Keratinocyte (primary cell): ENCODE measurements around the gene DAB1. TPM values are rescaled to one million over a fixed set of nuclear protein-coding genes. Genes with fewer than 3 reads are reported as not detected.

ENCODE experiments used
- DNase-seq: peaks from one replicate; pipeline ENCODE4 v3.0.0-alpha.2; 2011; ENCODE audit warnings: low read depth, missing footprints, low spot score
- FAIRE-seq: peaks from 2 replicates; lab custom pipeline; 2011; peaks lifted over from hg19 to GRCh38; lab: Jason Lieb, UNC
- H2AFZ ChIP-seq: 2 replicates; pipeline ENCODE4 v1.6.0; 2012; ENCODE audit warnings: low read length, control low read depth, inconsistent platforms; ENCODE audit not compliant: control insufficient read depth
- H3K27ac ChIP-seq: 2 replicates; pipeline ENCODE4 v1.5.1; 2011; ENCODE audit warnings: low read length; ENCODE audit not compliant: control insufficient read depth, insufficient read depth
- H3K27me3 ChIP-seq: 3 replicates; pipeline ENCODE4 v1.6.0; 2011; ENCODE audit warnings: low read length; ENCODE audit not compliant: control insufficient read depth, insufficient read depth; ENCODE audit errors: extremely low read depth
- H3K36me3 ChIP-seq, 2 experiments: 2 replicates in 1 of 2; 3 replicates in 1 of 2; pipeline ENCODE4 v1.5.1; 2011; ENCODE audit warnings: low read length in 2 of 2, mild to moderate bottlenecking in 1 of 2; ENCODE audit not compliant: control insufficient read depth in 2 of 2, insufficient read depth in 2 of 2; ENCODE audit errors: extremely low read depth in 1 of 2
- H3K4me1 ChIP-seq: 3 replicates; pipeline ENCODE4 v1.5.1; 2011; ENCODE audit warnings: low read length; ENCODE audit not compliant: control insufficient read depth, insufficient read depth; ENCODE audit errors: extremely low read depth
- H3K4me2 ChIP-seq: 3 replicates; pipeline ENCODE4 v1.6.0; 2011; ENCODE audit warnings: low read depth, low read length; ENCODE audit not compliant: control insufficient read depth, insufficient read depth; ENCODE audit errors: extremely low read depth
- H3K4me3 ChIP-seq, 3 experiments: fragments of 200-600 bp in 1 of 3; sonication (generic) in 1 of 3; 2 replicates in 2 of 3; 3 replicates in 1 of 3; pipeline ENCODE4 v1.5.1; 2011 to 2016; ENCODE audit warnings: low read length in 3 of 3, mild to moderate bottlenecking in 3 of 3, control low read depth in 2 of 3, inconsistent platforms in 1 of 3, low read depth in 1 of 3, mixed read lengths in 1 of 3, mixed run types in 1 of 3, moderate library complexity in 1 of 3; ENCODE audit not compliant: control insufficient read depth in 2 of 3, insufficient read depth in 2 of 3; ENCODE audit errors: extremely low read depth in 1 of 3
- H3K79me2 ChIP-seq: 2 replicates; pipeline ENCODE4 v1.6.0; 2012; ENCODE audit warnings: low read length; ENCODE audit not compliant: control insufficient read depth, insufficient read depth
- H3K9ac ChIP-seq: 3 replicates; pipeline ENCODE4 v1.6.0; 2011; ENCODE audit warnings: low read length; ENCODE audit not compliant: control insufficient read depth, insufficient read depth; ENCODE audit errors: extremely low read depth
- H3K9me1 ChIP-seq: 3 replicates; pipeline ENCODE4 v1.6.0; 2011; ENCODE audit warnings: low read length; ENCODE audit not compliant: control insufficient read depth, insufficient read depth; ENCODE audit errors: extremely low read depth
- H3K9me3 ChIP-seq: 2 replicates; pipeline ENCODE4 v1.5.1; 2012; ENCODE audit warnings: low read depth, low read length; ENCODE audit not compliant: control insufficient read depth
- H4K20me1 ChIP-seq: 3 replicates; pipeline ENCODE4 v1.6.0; 2011; ENCODE audit warnings: low read length; ENCODE audit not compliant: control insufficient read depth, insufficient read depth; ENCODE audit errors: extremely low read depth
- CTCF ChIP-seq, 3 experiments: IDR thresholded peaks in 1 of 3; conservative IDR thresholded peaks in 1 of 3; optimal IDR thresholded peaks in 1 of 3; 2 replicates in 2 of 3; 3 replicates in 1 of 3; pipeline versions ENCODE3 to v1.5.1; 2011; ENCODE audit warnings: low read length in 3 of 3, mild to moderate bottlenecking in 3 of 3, moderate library complexity in 2 of 3, control low read depth in 1 of 3, inconsistent platforms in 1 of 3; ENCODE audit not compliant: insufficient read depth in 2 of 3; ENCODE audit errors: extremely low read depth in 1 of 3
- EZH2 ChIP-seq: IDR thresholded peaks from one replicate; pipeline ENCODE4 v1.6.1; 2012; ENCODE audit warnings: inconsistent platforms, mild to moderate bottlenecking, low read length, moderate library complexity
- dilution Hi-C: fragments of 300-500 bp; cut with MboI; formaldehyde crosslinking; loops from one replicate; pipeline ENCODE4 v1.7.0; 2020; ENCODE audit warnings: low sequenced_read_pairs; ENCODE audit not compliant: extremely low pct_ligation_motif_present
- polyA plus RNA-seq, 5 experiments: library from polyadenylated mRNA; depleted of rRNA in 3 of 5; stranded (reverse) in 3 of 5; stranded (forward) in 1 of 5; unstranded in 1 of 5; fragments of >200 nt; gene quantifications; 1 replicate in 1 of 5; 2 replicates in 3 of 5; 3 replicates in 1 of 5; pipeline versions ENCODE4 v1.2.1 to v1.2.3, GENCODE V29; 2011 to 2012; ENCODE audit warnings: missing spikeins in 2 of 5, low read depth in 1 of 5, low replicate concordance in 1 of 5

DAB1 gene
- polyA plus RNA-seq, 1 donor (not counting 4 experiments of a cell fraction or from before 2014, with no cell fraction given) = 0.01 TPM

DNA sequence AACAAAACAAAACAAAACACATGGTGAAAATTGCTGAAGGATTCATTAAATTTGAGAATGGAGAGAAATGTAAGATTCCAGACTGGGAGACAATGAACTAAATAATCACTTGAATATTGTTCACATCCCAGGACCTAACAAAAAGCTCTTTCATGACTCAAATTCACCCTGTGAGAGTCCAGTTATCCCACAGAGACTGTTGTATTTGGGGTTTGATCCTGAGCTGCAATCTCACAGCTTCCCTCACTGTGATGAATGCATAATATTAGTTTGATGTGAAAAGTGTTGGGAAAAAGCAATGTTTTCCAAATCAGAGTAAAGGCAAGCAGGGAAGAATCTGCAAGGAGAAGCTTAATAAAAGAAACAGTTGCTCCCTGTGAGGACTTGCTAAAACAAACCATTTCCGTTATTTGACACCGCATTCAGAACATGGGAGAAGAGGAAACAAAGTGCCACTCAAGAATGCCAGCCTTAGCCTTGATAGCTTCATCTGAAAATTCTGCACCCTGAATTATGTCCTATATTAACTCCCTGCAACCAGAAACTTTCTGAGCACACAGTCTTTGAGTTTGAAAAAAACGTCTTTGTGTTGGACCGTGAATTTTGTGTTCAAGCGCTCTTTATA is 208.8 kb downstream of the DAB1 start:
- H2AFZ ChIP-seq = no peak overlapping the region
- H3K27ac ChIP-seq = no peak overlapping the region
- dilution Hi-C loops = no loop called here
- no peak overlapping the region for H3K4me3 ChIP-seq
- H3K36me3 ChIP-seq = no peaks in the 10 kb centered on the region
- no peaks in the 10 kb centered on the region for H3K4me1 ChIP-seq
- H3K9me1 ChIP-seq = no peaks in the 10 kb centered on the region
- no peaks in the 10 kb centered on the region for H3K9me3 ChIP-seq
- H3K9ac ChIP-seq = no peak overlapping the region
- no peak for FAIRE-seq
- no peaks in the 10 kb centered on the region for H4K20me1 ChIP-seq
- TF ChIP-seq EZH2 (no peak), CTCF (optimal IDR thresholded peaks at IDR 0.05 in 1 of 3, IDR thresholded peaks at IDR 0.05 in 1 of 3, conservative IDR thresholded peaks at IDR 0.05 in 1 of 3; ENCODE audit: extremely low read depth in 1 of 3, insufficient read depth in 2 of 3, low read length in 3 of 3) (no peak)
- no peak overlapping the region for H3K4me2 ChIP-seq
- no peaks in the 10 kb centered on the region for H3K79me2 ChIP-seq
- no peak for DNase-seq
- no peaks in the 10 kb centered on the region for H3K27me3 ChIP-seq

- no peaks in the 10 kb centered on the region for H3K9me1 ChIP-seq
- no peak for DNase-seq
- no peaks in the 10 kb centered on the region for H3K9me3 ChIP-seq
- H3K27ac ChIP-seq = no peak overlapping the region
- H3K27me3 ChIP-seq = no peaks in the 10 kb centered on the region
- no peak overlapping the region for H3K4me3 ChIP-seq
- H3K36me3 ChIP-seq = no peaks in the 10 kb centered on the region
- TF ChIP-seq CTCF (optimal IDR thresholded peaks at IDR 0.05 in 1 of 3, IDR thresholded peaks at IDR 0.05 in 1 of 3, conservative IDR thresholded peaks at IDR 0.05 in 1 of 3; ENCODE audit: extremely low read depth in 1 of 3, insufficient read depth in 2 of 3, low read length in 3 of 3) (no peak), EZH2 (no peak)
- no peak overlapping the region for H3K4me2 ChIP-seq
- H3K79me2 ChIP-seq = no peaks in the 10 kb centered on the region
- H4K20me1 ChIP-seq = no peaks in the 10 kb centered on the region
- H2AFZ ChIP-seq = no peak overlapping the region
- dilution Hi-C loops = no loop called here
- no peak overlapping the region for H3K9ac ChIP-seq
- no peak for FAIRE-seq
- no peaks in the 10 kb centered on the region for H3K4me1 ChIP-seq
These were observed 213.0 kb downstream of the DAB1 start for GRCh38 chr1:57210881-57211280.
